ENCODE data around the gene INCA1.

- no peak for TF ChIP-seq YY1 (IDR thresholded peaks at IDR 0.05; ENCODE audit: low read depth, low read length)
- peak in 1 of 2 experiments; percentile 80; a peak in 1 of 3 replicates for TF ChIP-seq POLR2A (IDR thresholded peaks at IDR 0.05; ENCODE audit: control extremely low read depth in 1 of 2, low read depth in 2 of 2, low read length in 2 of 2)
- TF ChIP-seq USF2 (IDR thresholded peaks at IDR 0.05; ENCODE audit: low read length): no peak
- TF ChIP-seq TAF1 (IDR thresholded peaks at IDR 0.05; ENCODE audit: low read depth, low read length): 0 out of 2 replicates have a peak, but pooled peaks have one; percentile 30
- TF ChIP-seq CTCF (IDR thresholded peaks at IDR 0.05; ENCODE audit: control extremely low read depth in 1 of 3, insufficient read depth in 1 of 3, low read depth in 1 of 3, low read length in 3 of 3): no peak
- TF ChIP-seq SIN3A (conservative IDR thresholded peaks at IDR 0.05 in 1 of 2, IDR thresholded peaks at IDR 0.05 in 1 of 2; ENCODE audit: low read depth in 1 of 2, low read length in 2 of 2): peak in 1 of 2 experiments; percentile 81; a peak in 1 of 4 replicates
- no peak for TF ChIP-seq CEBPB (IDR thresholded peaks at IDR 0.05; ENCODE audit: low read depth, low read length)
- TF ChIP-seq ATF3 (IDR thresholded peaks at IDR 0.05; ENCODE audit: insufficient read depth, low read depth, low read length): no peak
- TF ChIP-seq RBBP5 (IDR thresholded peaks at IDR 0.05; ENCODE audit: borderline replicate concordance, low read depth, low read length): no peak
- TF ChIP-seq RAD21 (IDR thresholded peaks at IDR 0.05 in 1 of 2, conservative IDR thresholded peaks at IDR 0.05 in 1 of 2; ENCODE audit: low read depth in 2 of 2, low read length in 2 of 2): no peak
These were observed 52.0 kb downstream of the INCA1 start for GRCh38 chr17:4945176-4945943.

Measured in H1 (cell line).